Peyer's patch (tissue), 4 donors: ENCODE measurements around the gene DNAJC6. TPM values are rescaled to one million over a fixed set of nuclear protein-coding genes. Genes with fewer than 3 reads are reported as not detected.
A peak's percentile ranks its signal among the peaks of the same experiment; 100 is the strongest.

Experiments
- DNase-seq, 3 donors: peaks; one replicate each; pipeline ENCODE4 v3.0.0-alpha.2; 2017 to 2019
- H3K27ac ChIP-seq, 4 donors: fragments of 200-600 bp; sonication (generic); one replicate each; pipeline ENCODE4 v1.5.1; 2016 to 2019
- H3K27me3 ChIP-seq, 2 donors: fragments of 200-600 bp; sonication (generic); one replicate each; pipeline ENCODE4 v1.5.1; 2019
- H3K36me3 ChIP-seq, 3 donors: fragments of 200-600 bp; sonication (generic); one replicate each; pipeline ENCODE4 v1.5.1; 2016 to 2019
- H3K4me1 ChIP-seq, 4 donors: fragments of 200-600 bp; sonication (generic); one replicate each; pipeline ENCODE4 v1.5.1; 2016 to 2019
- H3K4me3 ChIP-seq, 4 donors: fragments of 200-600 bp; sonication (generic); 1 replicate in 3 of 4; 2 replicates in 1 of 4; pipeline ENCODE4 v1.5.1; 2016 to 2019; ENCODE audit warnings: mild to moderate bottlenecking in 1 of 4
- H3K9me3 ChIP-seq, 4 donors: fragments of 200-600 bp; sonication (generic); one replicate each; pipeline ENCODE4 v1.5.1; 2016 to 2019; ENCODE audit warnings: mild to moderate bottlenecking in 1 of 4
- CTCF ChIP-seq, 6 experiments: fragments of 450-650 bp in 4 of 6; fragments of 200-600 bp in 2 of 6; sonication (generic) in 1 of 6; IDR thresholded peaks; one replicate each; pipeline ENCODE4 v1.5.1; 2017 to 2019; ENCODE audit warnings: antibody characterized with exemption in 6 of 6, mild to moderate bottlenecking in 3 of 6, moderate library complexity in 1 of 6
- POLR2A ChIP-seq, 2 donors: fragments of 450-650 bp; IDR thresholded peaks; one replicate each; pipeline ENCODE4 v1.5.1; 2017; ENCODE audit warnings: antibody characterized with exemption in 2 of 2, mild to moderate bottlenecking in 2 of 2, moderate library complexity in 2 of 2
- small RNA-seq, 2 donors: library from RNA; depleted of rRNA; stranded (forward); fragments of <200 nt; gene quantifications; one replicate each; pipeline ENCODE3, GENCODE V24; 2016
- total RNA-seq, 4 donors: library from RNA; depleted of rRNA; stranded (reverse); fragments of >200 nt; gene quantifications; one replicate each; pipeline ENCODE4 v1.1.0, GENCODE V29; 2016

DNAJC6 gene
- total RNA-seq, 4 donors from 2014 or later = 0.35 to 1.7 (median 0.76) TPM; not detected in 1

- Histone ChIP-seq H3K27me3 (no peaks in the 10 kb centered on the region), H3K4me3 (no peak overlapping the region), H3K9me3 (no peaks in the 10 kb centered on the region), H3K27ac (no peak overlapping the region), H3K36me3 (no peaks in the 10 kb centered on the region), H3K4me1 (no peaks in the 10 kb centered on the region)
- TF ChIP-seq CTCF (IDR thresholded peaks at IDR 0.05) (no peak), POLR2A (IDR thresholded peaks at IDR 0.05) (no peak)
- DNase-seq = no peak
These were observed 147.1 kb downstream of the DNAJC6 start for GRCh38 chr1:65456481-65456880.

- H3K4me3 ChIP-seq = no peak overlapping the region
- H3K36me3 ChIP-seq = no peaks in the 10 kb centered on the region
- no peaks in the 10 kb centered on the region for H3K4me1 ChIP-seq
- H3K27me3 ChIP-seq = no peaks in the 10 kb centered on the region
- TF ChIP-seq CTCF (IDR thresholded peaks at IDR 0.05) (no peak), POLR2A (IDR thresholded peaks at IDR 0.05) (no peak)
- H3K27ac ChIP-seq = no peak overlapping the region
- DNase-seq = no peak
- no peaks in the 10 kb centered on the region for H3K9me3 ChIP-seq
These were observed 148.5 kb downstream of the DNAJC6 start for GRCh38 chr1:65457868-65458267.

GRCh38 chr1:65458730-65459396 lies 149.5 kb downstream of the DNAJC6 start:
- no peaks in the 10 kb centered on the region for H3K4me1 ChIP-seq
- H3K36me3 ChIP-seq = no peaks in the 10 kb centered on the region
- TF ChIP-seq POLR2A (IDR thresholded peaks at IDR 0.05) (no peak), CTCF (IDR thresholded peaks at IDR 0.05) (no peak)
- DNase-seq = no peak
- no peak overlapping the region for H3K27ac ChIP-seq
- H3K4me3 ChIP-seq = no peak overlapping the region
- H3K9me3 ChIP-seq = no peaks in the 10 kb centered on the region
- no peaks in the 10 kb centered on the region for H3K27me3 ChIP-seq

GRCh38 chr1:65459397-65459768 lies 150.0 kb downstream of the DNAJC6 start:
- no peak overlapping the region for H3K4me3 ChIP-seq
- H3K27ac ChIP-seq = no peak overlapping the region
- no peak for DNase-seq
- H3K9me3 ChIP-seq = no peaks in the 10 kb centered on the region
- peak in 2 of 6 experiments; percentile 30 to 34 for TF ChIP-seq CTCF (IDR thresholded peaks at IDR 0.05)
- TF ChIP-seq POLR2A (IDR thresholded peaks at IDR 0.05) = no peak
- H3K4me1 ChIP-seq = no peaks in the 10 kb centered on the region
- H3K27me3 ChIP-seq = no peaks in the 10 kb centered on the region
- no peaks in the 10 kb centered on the region for H3K36me3 ChIP-seq

Small RNA genes lying within 50 kb of the gene (small RNA-seq; reads per million reads assigned to genes)
- gene COX6CP13 = 0 reads per million in 2 donors
- gene RNU2-15P = 0 reads per million in 2 donors

Other genes with a start within 250 kb of the DNAJC6 start
- 10 to 100 TPM in 1 of 4 donors, 1 to 10 TPM in 3; 4.8 to 12.2 (median 6.8) TPM for gene AK4, start 161.3 kb upstream of the DNAJC6 start, total RNA-seq
- 10 to 100 TPM in 2 of 4 donors, 1 to 10 TPM in 2; 4.1 to 22.0 (median 9.9) TPM for gene LEPR, start 111.1 kb downstream of the DNAJC6 start, total RNA-seq
- gene LEPROT, start 111.1 kb downstream of the DNAJC6 start, total RNA-seq = 10 to 100 TPM; 19.8 to 52.5 (median 40.3) TPM